GM12892 (cell line): ENCODE data around the gene TRMT44.

Experiments
- POLR2A ChIP-seq: IDR thresholded peaks from 2 replicates; pipeline ENCODE4 v1.6.1; 2011; ENCODE audit warnings: low read depth, low read length, control low read depth
- POLR2AphosphoS5 ChIP-seq: IDR thresholded peaks from 2 replicates; pipeline ENCODE4 v1.6.1; 2011; ENCODE audit warnings: low read depth, low read length, control low read depth
- TAF1 ChIP-seq: IDR thresholded peaks from 2 replicates; pipeline ENCODE4 v1.6.1; 2011; ENCODE audit warnings: low read depth, mild to moderate bottlenecking, control low read depth, low read length, borderline replicate concordance

GRCh38 chr4:8417071-8417614, 23.4 kb upstream of the TRMT44 start:
- TF ChIP-seq POLR2AphosphoS5 (no peak), POLR2A (no peak), TAF1 (no peak)
